Upper lobe of right lung (tissue), 1 donor: ENCODE results near the gene CTBP2. TPM values are rescaled to one million over a fixed set of nuclear protein-coding genes. Genes with fewer than 3 reads are reported as not detected.
"Not testable (repeated sequence)": the region's sequence is repeated elsewhere in the genome, so short reads cannot be mapped to it uniquely, and the experiment has no call there.

Experiments
- ATAC-seq: fragments of 200-7000 bp; cut with Tn5 transposase; one replicate; pipeline ENCODE4 v1.9.1; 2020; ENCODE audit warnings: mild to moderate bottlenecking, moderate library complexity
- DNase-seq: peaks from one replicate; pipeline ENCODE4 v3.0.0-alpha.2; 2020
- H3K27ac ChIP-seq: fragments of 200-600 bp; one replicate; pipeline ENCODE4 v1.8.0; 2022
- H3K27me3 ChIP-seq: fragments of 200-600 bp; one replicate; pipeline ENCODE4 v1.8.0; 2022; ENCODE audit warnings: mild to moderate bottlenecking
- H3K36me3 ChIP-seq: fragments of 200-600 bp; one replicate; pipeline ENCODE4 v1.8.0; 2022
- H3K4me1 ChIP-seq: fragments of 200-600 bp; one replicate; pipeline ENCODE4 v1.8.0; 2022
- H3K4me3 ChIP-seq: fragments of 200-600 bp; one replicate; pipeline ENCODE4 v1.8.0; 2022; ENCODE audit warnings: mild to moderate bottlenecking
- H3K9me3 ChIP-seq: fragments of 200-600 bp; one replicate; pipeline ENCODE4 v1.8.0; 2022
- CTCF ChIP-seq: fragments of 200-600 bp; IDR thresholded peaks from one replicate; pipeline ENCODE4 v1.8.0; 2022; ENCODE audit warnings: antibody characterized with exemption
- intact Hi-C: fragments of 100-400 bp; cut with DNase I; formaldehyde crosslinking; loops from one replicate; pipeline ENCODE4 v1.11.0; 2022
- total RNA-seq: library from RNA; stranded (reverse); fragmentation: NEBNext Ultra II Directional; extraction: Animal tissue kit (Norgen Biotek cat#: 25700); gene quantifications from one replicate; pipeline ENCODE4 v1.2.1, GENCODE V29; 2021
- donor health status: DM: no; HTN: yes; CAD: no; lungs with severe emphysema.

CTBP2 gene
- total RNA-seq, 1 donor from 2014 or later, result 66.7 TPM

- H3K27me3 ChIP-seq, result no peaks in the 10 kb centered on the region
- peak; percentile 9 for TF ChIP-seq CTCF
- intact Hi-C loops, result no loop called here
- DNase-seq, result peak; percentile 47
- ATAC-seq, result peak; percentile 44
- H3K36me3 ChIP-seq, result peaks cover 17% of the 10 kb centered on the region
- H3K4me1 ChIP-seq, result peaks cover 15% of the 10 kb centered on the region
- H3K9me3 ChIP-seq, result no peaks in the 10 kb centered on the region
- no peak overlapping the region for H3K4me3 ChIP-seq
- peak overlapping the region; percentile 18 for H3K27ac ChIP-seq
Measured at GRCh38 chr10:125084191-125084613, 76.2 kb downstream of the CTBP2 start.

- DNase-seq (peak; percentile 55), ATAC-seq (no peak)
- H3K4me3 ChIP-seq, result no peak overlapping the region
- intact Hi-C loops, result no loop called here
- no peaks in the 10 kb centered on the region for H3K9me3 ChIP-seq
- TF ChIP-seq CTCF, result no peak
- H3K4me1 ChIP-seq, result peaks cover 15% of the 10 kb centered on the region
- H3K27me3 ChIP-seq, result no peaks in the 10 kb centered on the region
- no peak overlapping the region for H3K27ac ChIP-seq
- peaks cover 17% of the 10 kb centered on the region for H3K36me3 ChIP-seq
Measured at GRCh38 chr10:125083576-125083920, 76.8 kb downstream of the CTBP2 start.

- Histone ChIP-seq H3K36me3 (peaks cover 17% of the 10 kb centered on the region), H3K9me3 (no peaks in the 10 kb centered on the region), H3K27me3 (no peaks in the 10 kb centered on the region), H3K27ac (peak overlapping the region; percentile 32), H3K4me3 (no peak overlapping the region), H3K4me1 (peaks cover 15% of the 10 kb centered on the region)
- no peak for ATAC-seq
- DNase-seq, result peak; percentile 18
- intact Hi-C loops, result no loop called here
- no peak for TF ChIP-seq CTCF
Measured at GRCh38 chr10:125082881-125083575, 77.3 kb downstream of the CTBP2 start.

GRCh38 chr10:125082471-125082870 lies 77.9 kb downstream of the CTBP2 start:
- H3K27ac ChIP-seq, intact Hi-C loops, ATAC-seq, H3K27me3 ChIP-seq, H3K9me3 ChIP-seq, H3K4me3 ChIP-seq: not testable (repeated sequence)
- peak; percentile 32 for DNase-seq
- peaks cover 15% of the 10 kb centered on the region for H3K4me1 ChIP-seq
- peaks cover 13% of the 10 kb centered on the region for H3K36me3 ChIP-seq

GRCh38 chr10:125081931-125082330 lies 78.4 kb downstream of the CTBP2 start:
- peaks cover 8% of the 10 kb centered on the region for H3K36me3 ChIP-seq
- intact Hi-C loops, result no loop called here
- H3K9me3 ChIP-seq, result no peaks in the 10 kb centered on the region
- ATAC-seq (no peak), DNase-seq (peak; percentile 52)
- H3K4me1 ChIP-seq, result peaks cover 15% of the 10 kb centered on the region
- TF ChIP-seq CTCF, result no peak
- no peaks in the 10 kb centered on the region for H3K27me3 ChIP-seq
- no peak overlapping the region for H3K4me3 ChIP-seq
- no peak overlapping the region for H3K27ac ChIP-seq

GRCh38 chr10:125080984-125081383 lies 79.4 kb downstream of the CTBP2 start:
- ATAC-seq (no peak), DNase-seq (no peak)
- no peak for TF ChIP-seq CTCF
- Histone ChIP-seq H3K27me3 (no peaks in the 10 kb centered on the region), H3K4me1 (peaks cover 15% of the 10 kb centered on the region), H3K27ac (no peak overlapping the region), H3K36me3 (peaks cover 8% of the 10 kb centered on the region), H3K4me3 (no peak overlapping the region), H3K9me3 (no peaks in the 10 kb centered on the region)
- intact Hi-C loops, result no loop called here
